NCI-H128 (cell line): Measurements from ENCODE around the gene C1orf174.

ENCODE experiments used
- DNase-seq: peaks from one replicate; lab custom pipeline; 2025; ENCODE audit not compliant: unreplicated experiment; lab: John Stamatoyannopoulos, UW

Gene C1orf174

DNA sequence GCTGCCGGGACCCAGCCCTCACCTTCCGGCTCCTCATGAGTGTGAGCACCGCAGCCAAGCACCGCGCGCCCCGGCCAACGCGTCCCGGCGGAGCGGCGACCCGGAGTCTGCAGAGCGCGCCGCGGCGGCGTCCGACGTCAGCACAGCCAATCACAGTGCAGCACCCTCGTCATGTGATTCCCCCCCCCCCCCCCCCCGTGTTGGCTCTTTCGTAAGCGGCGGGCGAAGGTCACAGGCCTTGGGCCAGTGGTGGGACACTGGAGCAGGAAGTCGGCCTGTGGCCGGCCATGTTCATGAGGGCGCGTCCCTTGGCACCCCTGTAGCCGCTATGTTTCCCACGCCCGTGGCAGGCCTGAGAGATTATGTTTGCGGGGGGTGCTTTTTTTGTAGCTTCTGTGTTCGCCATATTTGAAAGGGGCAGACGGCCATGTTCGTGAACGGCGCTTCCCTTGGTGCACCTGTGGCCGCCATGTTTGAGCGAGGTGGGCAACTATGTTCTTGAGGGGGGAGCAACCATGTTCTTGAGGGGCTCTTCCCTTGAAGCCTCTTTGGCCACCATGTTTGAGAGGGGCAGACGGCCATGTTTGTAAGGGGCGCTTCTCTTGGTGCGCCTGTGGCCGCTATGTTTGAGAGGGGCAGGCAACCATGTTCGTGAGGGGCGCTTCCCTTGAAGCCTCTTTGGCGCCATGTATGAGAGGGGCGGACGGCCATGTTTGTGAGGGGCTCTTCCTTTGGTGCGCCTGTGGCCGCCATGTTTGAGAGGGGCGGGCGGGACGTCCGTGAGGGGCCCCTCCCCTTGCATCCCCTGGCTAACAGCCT, at the start of gene C1orf174:
Gene C1orf174 (minus strand): TSS at position 123 of the 819 bp plus-strand sequence. CDS start 86 bp downstream, at position 37.
- DNase-seq: peak; percentile 99

- no peak for DNase-seq
Observed at GRCh38 chr1:3948344-3948743, 48.3 kb upstream of the C1orf174 start.

GRCh38 chr1:3945916-3946840, 46.1 kb upstream of the C1orf174 start:
- no peak for DNase-seq

DNA sequence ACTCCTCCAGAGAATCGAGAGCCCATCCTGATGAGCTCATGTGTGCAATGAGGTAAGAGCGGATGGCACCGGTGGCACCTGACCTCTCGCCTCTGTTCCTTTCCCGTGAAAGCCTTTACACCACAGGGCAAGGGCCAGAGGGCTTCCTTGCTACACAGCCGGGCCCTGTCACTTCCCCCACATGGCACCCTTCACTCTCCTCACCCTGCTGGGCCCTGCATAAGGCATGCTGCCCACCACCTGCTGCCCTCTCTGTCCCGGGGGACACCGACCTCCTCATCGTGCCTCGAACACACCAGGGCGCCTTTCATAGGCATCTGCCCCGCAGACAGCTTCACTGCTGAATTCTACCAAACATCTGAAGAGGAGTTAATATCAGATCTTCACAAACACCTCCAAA, 45.1 kb upstream of the C1orf174 start:
- DNase-seq: no peak

DNA sequence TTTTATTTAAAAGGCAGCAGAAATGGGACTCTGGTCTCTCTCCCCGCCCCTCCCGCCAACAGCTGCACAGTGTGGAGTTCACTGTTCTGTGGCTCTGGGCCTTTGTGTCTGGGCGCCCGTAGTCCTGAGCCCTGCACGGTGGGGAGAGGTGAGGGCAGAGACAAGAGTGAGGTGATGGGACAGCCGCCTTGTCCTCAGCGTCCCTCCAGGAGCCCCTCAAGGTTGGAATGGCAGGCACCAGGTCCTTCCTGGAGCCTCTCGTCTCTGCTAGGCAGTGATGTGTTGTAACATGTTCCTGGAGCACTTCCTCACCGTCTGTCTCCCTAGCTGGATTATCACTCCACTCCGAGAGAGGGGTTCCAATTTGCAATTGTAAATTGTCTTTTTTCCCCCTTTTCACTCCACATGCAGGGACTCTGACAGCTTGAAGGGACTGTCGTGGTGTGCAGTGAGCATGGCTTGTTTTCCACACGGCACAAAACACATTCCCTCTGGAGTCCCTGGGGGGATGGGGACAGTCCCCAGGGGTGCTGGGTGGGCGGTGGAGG, 44.6 kb upstream of the C1orf174 start:
- DNase-seq: no peak

DNA sequence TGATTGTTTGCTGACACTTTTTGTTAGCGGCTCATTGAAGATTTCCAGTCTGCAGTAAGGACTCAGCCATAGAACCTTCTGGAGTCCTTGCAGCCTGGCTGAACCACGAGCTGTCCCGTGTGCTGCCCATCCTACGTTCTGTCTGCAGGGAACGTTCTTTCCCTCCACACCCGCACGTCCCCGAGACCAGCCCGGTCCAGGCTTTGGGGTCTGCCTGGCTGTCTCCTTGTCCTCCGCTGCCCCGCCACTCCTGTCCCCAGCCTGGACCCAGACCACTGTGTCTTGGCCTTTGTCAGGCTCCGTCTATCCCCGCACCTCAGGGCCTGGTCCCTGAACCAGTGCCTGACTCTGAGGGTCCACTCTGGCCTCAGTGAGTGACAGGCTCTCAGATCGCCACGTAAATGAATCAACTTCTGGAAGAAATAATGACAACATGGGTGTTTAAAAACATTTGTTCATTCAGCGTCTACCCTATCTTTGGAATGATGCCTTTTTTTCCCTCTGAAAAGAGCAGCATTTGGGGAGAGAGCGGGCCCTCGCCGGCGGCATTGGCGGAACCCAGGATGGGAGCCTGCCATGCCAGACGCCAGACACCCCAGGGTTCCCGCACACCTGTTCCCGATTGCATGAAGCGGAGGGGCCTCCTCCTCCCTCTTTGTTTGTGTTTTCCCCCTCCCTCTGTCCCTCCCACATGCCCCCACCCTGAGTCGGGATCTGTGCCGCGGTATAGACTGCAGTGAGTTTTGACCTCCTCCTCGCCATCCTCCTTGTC, 43.9 kb upstream of the C1orf174 start:
- DNase-seq: no peak

- no peak for DNase-seq
Observed at GRCh38 chr1:3943123-3943431, 43.0 kb upstream of the C1orf174 start.

- DNase-seq: no peak
Observed at GRCh38 chr1:3942416-3943122, 42.5 kb upstream of the C1orf174 start.

DNA sequence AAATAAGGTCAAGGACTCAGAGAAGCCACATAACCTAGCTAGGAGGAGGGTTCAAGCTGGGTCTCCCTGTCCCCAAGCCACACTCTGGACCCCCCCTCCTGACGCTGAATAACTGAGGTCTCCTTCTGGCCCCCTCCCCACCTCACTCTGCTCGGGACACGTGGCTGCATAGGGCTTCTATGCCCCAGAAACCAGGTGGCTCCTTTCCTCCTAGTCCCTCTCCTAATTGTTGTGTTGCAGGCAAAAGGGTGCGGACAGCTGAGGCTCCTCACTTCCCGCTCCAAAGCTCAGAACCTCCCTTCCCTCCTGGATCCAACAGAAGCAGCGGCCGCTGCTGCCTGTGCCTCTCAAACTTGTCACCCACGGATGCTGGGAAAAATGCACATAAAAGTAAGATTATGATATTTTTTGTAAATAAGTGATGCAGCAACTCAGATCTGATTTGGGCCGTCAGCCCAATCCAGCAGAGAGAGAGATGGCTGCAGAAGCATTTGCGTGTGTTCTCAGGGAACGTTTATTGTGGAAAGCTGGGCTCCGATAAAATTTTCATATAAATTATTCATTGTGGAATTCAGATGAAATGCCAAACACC, 40.8 kb upstream of the C1orf174 start:
- DNase-seq: no peak

DNA sequence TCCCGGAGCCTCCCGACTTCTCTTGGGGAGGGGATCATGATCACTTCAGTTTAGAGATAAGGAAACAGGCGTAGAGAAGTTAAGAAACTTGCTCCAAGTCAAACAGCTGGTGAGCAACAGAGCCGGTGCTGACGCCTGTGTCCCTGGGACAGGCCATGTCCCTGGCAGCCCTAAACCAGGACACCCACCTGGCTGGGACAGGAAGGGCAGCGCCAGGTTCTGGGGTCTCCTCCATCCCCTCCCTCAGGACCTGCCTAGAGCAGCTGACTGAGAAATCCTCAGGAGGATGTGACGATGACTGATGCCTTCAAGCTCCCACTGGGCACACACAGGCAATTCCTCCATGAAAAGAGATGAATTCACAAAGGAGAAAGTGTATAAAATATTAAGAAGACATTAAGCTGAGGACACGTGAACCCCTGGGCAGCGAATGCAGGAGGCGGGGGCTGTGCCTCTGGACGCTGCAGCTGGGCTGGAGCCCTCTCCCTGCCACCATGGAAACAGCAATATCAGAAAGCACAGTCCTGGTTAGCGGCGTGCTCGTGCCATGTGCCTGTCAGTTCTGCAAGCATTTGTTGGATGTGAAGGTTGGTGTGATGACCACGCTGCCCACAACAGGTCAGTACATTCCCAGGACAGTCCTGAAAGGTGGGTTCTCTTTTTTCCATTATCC, 40.1 kb upstream of the C1orf174 start:
- no peak for DNase-seq

DNA sequence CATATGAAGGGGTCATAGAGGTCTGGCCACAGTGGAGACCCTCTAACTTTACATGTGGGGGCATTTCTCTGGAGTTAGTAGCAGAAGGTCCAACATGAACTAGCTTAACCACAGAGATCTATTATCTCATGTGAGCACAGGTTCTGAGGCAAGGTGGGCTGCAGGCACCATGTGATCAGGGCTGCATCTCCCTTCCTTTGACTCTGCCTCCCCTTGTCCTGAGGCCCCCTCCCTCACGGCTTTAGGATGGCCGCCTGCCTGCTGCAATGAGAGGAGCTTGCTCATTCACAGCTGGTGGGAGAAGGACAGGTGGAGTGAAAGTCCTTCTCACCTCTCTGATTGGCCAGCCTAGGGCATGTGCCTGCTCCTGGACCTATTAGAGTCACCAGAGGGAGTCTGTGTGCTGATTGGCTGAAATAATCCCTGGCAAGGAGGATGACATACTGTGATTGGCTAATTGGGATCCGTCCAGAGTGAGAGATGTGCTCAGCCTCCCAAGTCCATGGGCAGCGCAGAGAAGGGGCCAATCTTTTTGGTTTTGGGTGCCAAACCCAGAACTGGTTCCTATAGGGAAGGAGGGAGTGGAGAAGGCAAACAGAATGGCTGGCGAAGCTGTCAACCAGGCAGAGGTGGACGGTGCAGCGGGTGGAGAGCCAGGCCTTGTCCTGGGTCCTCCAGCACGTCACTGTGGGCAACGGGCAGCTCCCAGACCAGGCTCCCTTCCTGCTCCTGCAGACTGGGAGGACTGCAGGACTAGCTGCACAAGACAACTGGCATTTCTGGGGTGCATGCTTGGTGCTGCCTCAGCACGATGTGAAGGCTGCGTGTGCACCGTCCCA, 39.4 kb upstream of the C1orf174 start:
- no peak for DNase-seq

DNA sequence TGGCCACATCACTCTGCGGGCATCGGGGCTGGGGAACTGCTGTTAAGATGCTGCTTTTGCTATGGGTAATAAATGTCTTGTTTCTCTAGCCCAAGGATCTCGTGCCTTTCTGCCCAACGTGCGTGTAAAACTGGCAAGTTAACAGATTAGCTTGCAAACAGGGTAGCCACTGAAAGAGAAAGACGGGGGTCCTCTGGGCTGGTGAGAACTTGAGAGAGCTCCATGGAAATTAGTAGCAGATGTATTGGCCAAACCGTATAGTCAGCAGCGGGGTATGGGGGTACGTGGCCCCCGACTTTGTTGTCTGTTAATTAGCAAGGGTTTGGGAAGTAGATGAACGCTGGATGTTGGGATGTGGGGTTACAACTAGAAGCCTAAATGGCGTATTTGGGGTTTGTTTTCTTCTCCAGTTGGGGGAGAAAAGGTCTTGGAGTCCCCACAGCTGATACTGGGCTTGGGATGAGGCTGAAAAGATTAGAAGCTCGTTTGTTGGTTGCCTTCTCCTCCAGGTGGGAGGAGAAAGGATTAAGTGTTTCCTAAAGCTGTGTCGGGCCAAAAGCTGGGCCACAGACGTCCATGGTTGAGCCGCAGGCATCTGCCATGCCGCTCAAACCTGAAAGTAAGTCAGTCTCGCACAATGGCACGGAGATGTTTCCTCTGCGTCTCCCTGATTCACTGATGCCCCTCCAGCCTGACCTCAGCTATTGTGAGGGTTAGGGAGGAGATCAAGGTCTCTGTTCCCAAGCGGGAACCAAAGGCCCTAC, 32.3 kb upstream of the C1orf174 start:
- no peak for DNase-seq

DNA sequence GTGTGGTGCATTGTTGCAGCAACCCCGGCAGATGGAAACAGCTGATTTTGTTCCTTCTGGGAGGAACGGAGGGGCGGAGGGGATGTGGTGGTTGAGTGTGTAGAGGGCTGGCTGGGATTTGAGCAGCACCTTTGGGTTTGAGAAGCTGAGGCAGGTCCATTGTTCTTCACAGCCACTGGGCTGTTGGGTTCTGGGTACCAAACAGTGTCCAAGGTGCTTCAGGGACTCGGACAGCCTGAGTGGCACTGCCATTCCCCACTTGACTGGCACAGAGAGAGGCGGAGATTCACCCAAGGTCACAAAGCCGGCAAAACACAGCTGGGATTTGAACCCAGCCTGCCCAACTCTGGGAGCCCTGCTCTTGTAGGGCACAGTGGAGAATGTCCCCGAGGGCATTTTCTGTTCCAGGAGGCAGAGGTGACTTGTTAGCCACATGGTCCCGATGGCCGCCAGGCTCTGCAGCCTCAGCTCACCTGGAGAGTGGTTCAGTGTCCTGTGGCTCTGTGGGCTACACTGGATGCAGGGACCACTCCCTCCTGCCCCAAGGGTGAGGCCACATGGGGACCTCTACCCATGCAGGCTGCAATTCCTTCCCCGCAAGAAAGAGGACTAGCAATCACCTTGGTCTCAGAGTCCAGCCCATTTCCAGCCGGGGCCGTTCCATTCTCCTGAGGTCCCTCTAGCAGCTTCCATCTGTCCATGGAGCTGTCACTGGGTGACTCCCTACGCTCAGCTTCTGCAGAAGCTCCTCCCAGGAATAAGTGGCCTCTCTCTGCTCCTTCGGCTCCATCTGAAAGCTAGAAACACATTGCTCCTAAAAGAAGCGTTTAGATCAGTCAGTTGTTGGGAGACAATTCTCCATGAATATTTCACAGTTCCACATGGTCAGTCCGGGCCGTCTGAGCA, 31.2 kb upstream of the C1orf174 start:
- DNase-seq: no peak

GRCh38 chr1:3930301-3931006, 30.4 kb upstream of the C1orf174 start:
- DNase-seq: no peak

- no peak for DNase-seq
Observed at GRCh38 chr1:3929126-3929525, 29.1 kb upstream of the C1orf174 start.

- DNase-seq: no peak
Observed at GRCh38 chr1:3928586-3928985, 28.5 kb upstream of the C1orf174 start.
